Prostate gland (tissue), 2 donors: ENCODE results near the gene CABLES1. TPM values are rescaled to one million over a fixed set of nuclear protein-coding genes. Genes with fewer than 3 reads are reported as not detected.

Experiments used
- DNase-seq: peaks from one replicate; pipeline ENCODE4 v3.0.0-alpha.2; 2019; ENCODE audit warnings: low spot score
- H3K27ac ChIP-seq, 2 donors: fragments of 200-600 bp; sonication (generic); 2 replicates each; pipeline ENCODE4 v1.5.1; 2017 to 2019
- H3K27me3 ChIP-seq: fragments of 200-600 bp; sonication (generic); replicated peaks from 2 replicates; pipeline ENCODE4 v1.5.1; 2019; ENCODE audit not compliant: insufficient read depth
- H3K36me3 ChIP-seq, 2 donors: fragments of 200-600 bp; sonication (generic); 1 replicate in 1 of 2; 2 replicates in 1 of 2; pipeline versions ENCODE4 v1.5.1 to v1.8.1; 2017 to 2019
- H3K4me1 ChIP-seq: fragments of 200-600 bp; sonication (generic); replicated peaks from 2 replicates; pipeline ENCODE4 v1.5.1; 2019
- H3K4me3 ChIP-seq, 2 donors: fragments of 200-600 bp; sonication (generic); 2 replicates each; pipeline ENCODE4 v1.5.1; 2017 to 2019
- H3K9me3 ChIP-seq: fragments of 200-600 bp; sonication (generic); 2 replicates; pipeline ENCODE4 v1.5.1; 2017
- POLR2A ChIP-seq: fragments of 450-650 bp; IDR thresholded peaks from one replicate; pipeline ENCODE4 v1.6.1; 2016; ENCODE audit warnings: antibody characterized with exemption, mild to moderate bottlenecking
- POLR2AphosphoS5 ChIP-seq: sonication (generic); formaldehyde crosslinking; IDR thresholded peaks from one replicate; pipeline ENCODE4 v1.6.1; 2017; ENCODE audit warnings: antibody characterized with exemption
- WGBS: methylation state at CpG from one replicate; pipeline ENCODE4 v1.1.5; 2018; 5-methylcytosine and 5-hydroxymethylcytosine counted together
- intact Hi-C: fragments of 100-400 bp; cut with DNase I; formaldehyde crosslinking; loops from one replicate; pipeline ENCODE4 v1.14.2; 2022
- total RNA-seq, 2 donors: library from RNA; depleted of rRNA; stranded (reverse); fragments of >200 nt; gene quantifications; one replicate each; pipeline ENCODE4 v1.1.0, GENCODE V29; 2016
- TF ChIP-seq, protein P1 (sequence below), 4 experiments: fragments of 200-600 bp in 2 of 4; fragments of 450-650 bp in 2 of 4; sonication (generic) in 2 of 4; IDR thresholded peaks; 1 replicate in 3 of 4; 2 replicates in 1 of 4; pipeline ENCODE4 v1.5.1; 2016 to 2019; ENCODE audit warnings: antibody characterized with exemption in 4 of 4, mild to moderate bottlenecking in 2 of 4, moderate library complexity in 2 of 4

Gene CABLES1
- total RNA-seq, 2 donors from 2014 or later, result 3.9 to 16.2 TPM

DNA sequence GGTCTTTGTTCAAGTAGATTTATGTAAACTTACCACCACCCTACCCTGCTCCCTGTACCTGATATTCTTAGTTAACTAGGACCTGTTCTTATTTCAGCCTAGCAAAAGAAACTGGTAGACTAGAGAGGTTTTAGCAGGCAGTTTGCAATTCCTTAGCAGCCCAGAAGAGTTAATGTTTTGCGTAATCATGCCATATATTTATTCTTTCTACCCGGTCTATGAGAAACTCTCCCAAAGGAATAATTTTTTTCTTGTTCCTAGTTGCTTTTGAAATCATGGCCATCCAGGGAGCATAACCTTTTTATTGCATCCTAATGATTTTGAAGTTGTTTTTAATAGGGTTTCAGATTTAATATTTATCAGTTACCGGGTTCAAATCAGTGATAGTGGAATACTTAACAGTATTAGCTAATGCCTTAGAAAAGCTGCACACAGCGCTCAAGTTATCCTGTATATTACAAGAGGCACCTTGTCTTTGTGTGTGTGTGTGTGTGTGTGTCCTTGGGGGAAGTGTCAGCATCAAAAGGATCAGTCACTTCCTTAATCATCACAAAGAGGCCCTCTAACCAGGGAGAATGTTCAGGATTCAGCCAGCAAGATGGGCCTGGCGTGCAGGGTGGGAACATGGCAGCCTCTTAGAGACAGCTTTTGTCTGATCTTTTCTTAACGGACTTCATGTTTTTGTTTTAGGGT lies 52.9 kb downstream of the CABLES1 start:
- Histone ChIP-seq H3K9me3 (no peaks in the 10 kb centered on the region), H3K27ac (no peak overlapping the region), H3K36me3 (no peaks in the 10 kb centered on the region), H3K4me3 (no peak overlapping the region), H3K27me3 (no peaks in the 10 kb centered on the region), H3K4me1 (no peaks in the 10 kb centered on the region)
- no peak for DNase-seq
- intact Hi-C loops, result no loop called here
- WGBS, result 78% methylated on average over 6 of the region's 6 CpGs
- TF ChIP-seq, protein P1, sequence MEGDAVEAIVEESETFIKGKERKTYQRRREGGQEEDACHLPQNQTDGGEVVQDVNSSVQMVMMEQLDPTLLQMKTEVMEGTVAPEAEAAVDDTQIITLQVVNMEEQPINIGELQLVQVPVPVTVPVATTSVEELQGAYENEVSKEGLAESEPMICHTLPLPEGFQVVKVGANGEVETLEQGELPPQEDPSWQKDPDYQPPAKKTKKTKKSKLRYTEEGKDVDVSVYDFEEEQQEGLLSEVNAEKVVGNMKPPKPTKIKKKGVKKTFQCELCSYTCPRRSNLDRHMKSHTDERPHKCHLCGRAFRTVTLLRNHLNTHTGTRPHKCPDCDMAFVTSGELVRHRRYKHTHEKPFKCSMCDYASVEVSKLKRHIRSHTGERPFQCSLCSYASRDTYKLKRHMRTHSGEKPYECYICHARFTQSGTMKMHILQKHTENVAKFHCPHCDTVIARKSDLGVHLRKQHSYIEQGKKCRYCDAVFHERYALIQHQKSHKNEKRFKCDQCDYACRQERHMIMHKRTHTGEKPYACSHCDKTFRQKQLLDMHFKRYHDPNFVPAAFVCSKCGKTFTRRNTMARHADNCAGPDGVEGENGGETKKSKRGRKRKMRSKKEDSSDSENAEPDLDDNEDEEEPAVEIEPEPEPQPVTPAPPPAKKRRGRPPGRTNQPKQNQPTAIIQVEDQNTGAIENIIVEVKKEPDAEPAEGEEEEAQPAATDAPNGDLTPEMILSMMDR (IDR thresholded peaks at IDR 0.05), result no peak
- TF ChIP-seq POLR2A (no peak), POLR2AphosphoS5 (no peak)

DNA sequence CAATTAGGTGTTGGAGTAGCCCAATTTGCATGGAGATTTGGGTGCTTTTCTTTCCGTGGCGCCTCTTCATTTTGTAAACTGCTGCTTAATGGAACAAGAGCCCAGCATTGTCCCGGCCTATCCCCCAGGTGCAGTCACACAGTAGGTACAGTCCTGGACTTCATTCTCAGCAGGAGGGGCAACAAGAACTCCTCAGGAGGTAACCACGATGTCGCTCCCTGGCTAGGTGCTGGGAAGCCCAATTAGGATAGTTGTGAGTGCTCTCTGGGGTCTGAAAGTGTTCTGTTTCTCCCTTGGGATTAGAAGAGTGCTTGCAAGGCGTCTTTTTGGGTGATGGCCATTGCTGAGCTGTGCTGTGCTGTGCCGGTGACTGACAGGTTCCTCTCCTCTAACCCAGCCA lies 53.8 kb downstream of the CABLES1 start:
- TF ChIP-seq POLR2AphosphoS5, result no peak
- no peak for TF ChIP-seq POLR2A
- TF ChIP-seq, protein P1 (IDR thresholded peaks at IDR 0.05), result no peak
- Histone ChIP-seq H3K36me3 (no peaks in the 10 kb centered on the region), H3K4me3 (no peak overlapping the region), H3K9me3 (no peaks in the 10 kb centered on the region), H3K4me1 (no peaks in the 10 kb centered on the region), H3K27me3 (no peaks in the 10 kb centered on the region), H3K27ac (no peak overlapping the region)
- 98% methylated on average over 7 of the region's 7 CpGs for WGBS
- intact Hi-C loops, result no loop called here
- DNase-seq, result no peak

DNA sequence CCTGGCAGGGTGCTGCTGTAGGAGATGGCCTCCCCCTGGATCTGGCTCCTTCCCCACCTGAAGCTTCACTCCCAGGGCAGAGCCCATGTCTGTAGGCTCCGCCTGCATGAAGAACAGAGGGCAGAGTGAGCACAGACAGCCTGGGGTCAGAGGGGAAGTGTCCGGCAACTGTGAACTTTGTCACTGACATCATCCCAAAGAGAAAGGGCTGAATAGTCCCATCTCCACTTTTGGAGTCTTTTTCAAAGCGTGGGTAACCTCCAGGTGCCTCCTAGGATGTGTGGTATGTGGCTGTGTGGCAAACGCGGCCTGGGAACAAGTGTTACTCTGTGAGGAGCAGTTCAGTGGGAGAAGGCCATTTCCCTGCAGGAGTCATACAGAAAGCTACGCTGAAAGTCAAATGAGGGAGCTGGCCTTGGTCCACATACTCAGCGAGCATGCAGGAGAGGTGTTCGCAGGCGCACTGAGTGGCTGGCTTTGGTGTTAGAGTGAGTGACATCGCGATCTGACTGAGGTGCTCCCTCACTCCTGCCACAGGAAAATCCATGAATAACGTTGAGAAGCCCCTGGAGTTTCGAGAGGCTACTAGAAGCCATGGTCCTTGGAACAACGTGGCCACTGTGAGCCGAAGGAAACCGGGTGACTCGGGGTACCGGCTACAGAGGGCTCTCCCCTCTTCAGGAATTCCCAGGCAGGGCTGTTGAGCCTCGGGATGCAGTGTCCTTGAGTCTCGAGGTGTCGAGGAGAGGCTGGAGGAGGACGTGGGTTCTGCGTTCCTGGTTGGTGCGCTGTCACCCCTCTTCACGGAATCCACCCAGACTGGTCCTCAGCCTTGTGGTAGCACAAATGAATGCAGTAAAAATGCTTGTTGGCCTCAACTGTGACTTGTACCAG lies 54.7 kb downstream of the CABLES1 start:
- no peak for DNase-seq
- Histone ChIP-seq H3K36me3 (no peaks in the 10 kb centered on the region), H3K4me3 (no peak overlapping the region), H3K9me3 (no peaks in the 10 kb centered on the region), H3K27me3 (no peaks in the 10 kb centered on the region), H3K4me1 (no peaks in the 10 kb centered on the region), H3K27ac (no peak overlapping the region)
- TF ChIP-seq, protein P1 (IDR thresholded peaks at IDR 0.05), result no peak
- TF ChIP-seq POLR2A (no peak), POLR2AphosphoS5 (no peak)
- intact Hi-C loops, result loop anchor here (5.0 kb wide), 1 partner anchor 53 kb away; the partner anchor contains the start of gene CABLES1
- 86% methylated on average over 25 of the region's 25 CpGs for WGBS

DNA sequence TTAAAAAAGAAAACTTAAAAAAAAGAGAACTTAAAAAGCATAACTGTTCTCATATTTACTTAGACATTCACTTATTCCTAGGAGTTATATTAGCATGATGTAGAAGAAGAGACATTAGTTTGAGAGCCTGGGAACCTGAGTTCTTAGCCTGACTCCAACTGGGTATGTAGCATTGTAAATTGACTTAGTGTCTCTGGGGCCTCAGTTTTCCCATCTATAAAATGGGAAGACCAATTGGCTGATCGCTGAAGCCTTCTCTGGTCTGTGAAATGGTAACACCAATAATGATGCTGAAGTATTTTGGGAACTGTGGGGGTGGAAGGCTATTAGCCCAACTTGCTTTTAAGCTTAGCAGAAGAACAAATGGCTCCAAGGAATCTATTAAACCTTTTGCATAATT lies 55.9 kb downstream of the CABLES1 start:
- WGBS, result 92% methylated on average over 1 of the region's 1 CpG
- no peak overlapping the region for H3K4me3 ChIP-seq
- H3K9me3 ChIP-seq, result no peaks in the 10 kb centered on the region
- no peaks in the 10 kb centered on the region for H3K36me3 ChIP-seq
- no peak for DNase-seq
- no peaks in the 10 kb centered on the region for H3K27me3 ChIP-seq
- no peaks in the 10 kb centered on the region for H3K4me1 ChIP-seq
- TF ChIP-seq POLR2AphosphoS5 (no peak), POLR2A (no peak)
- TF ChIP-seq, protein P1 (IDR thresholded peaks at IDR 0.05), result no peak
- H3K27ac ChIP-seq, result no peak overlapping the region
- intact Hi-C loops, result loop anchor here (5.0 kb wide), 1 partner anchor 54 kb away; the partner anchor contains the start of gene CABLES1
